Measurements from ENCODE around the gene UNC13B.
"Not testable (repeated sequence)": the region's sequence is repeated elsewhere in the genome, so short reads cannot be mapped to it uniquely, and the experiment has no call there.

The UNC13B gene

DNA sequence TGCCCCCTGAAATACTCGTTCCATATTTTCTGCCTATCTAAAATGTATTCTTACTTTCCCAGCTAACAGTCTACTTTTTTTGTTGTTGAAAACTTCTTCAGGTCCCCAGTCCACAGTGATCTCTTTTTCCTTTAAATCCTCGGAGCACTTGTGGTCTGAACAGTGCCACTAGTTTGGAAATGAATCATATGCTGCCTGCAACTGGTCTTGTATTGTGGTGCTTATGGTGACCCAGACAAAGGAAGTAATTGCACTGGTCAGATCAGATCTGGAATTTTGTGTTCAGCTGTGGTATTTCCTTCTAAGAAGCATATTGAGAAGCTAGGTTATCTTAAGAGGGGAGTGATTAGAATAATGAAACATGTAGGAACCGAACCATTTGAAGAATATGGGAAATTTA lies 2.9 kb downstream of the UNC13B start:
- no peak for DNase-seq

- not testable (repeated sequence) for DNase-seq
These were observed 5.6 kb downstream of the UNC13B start for GRCh38 chr9:35167429-35167828.

GRCh38 chr9:35168963-35169362 lies 7.2 kb downstream of the UNC13B start:
- DNase-seq, result no peak

DNA sequence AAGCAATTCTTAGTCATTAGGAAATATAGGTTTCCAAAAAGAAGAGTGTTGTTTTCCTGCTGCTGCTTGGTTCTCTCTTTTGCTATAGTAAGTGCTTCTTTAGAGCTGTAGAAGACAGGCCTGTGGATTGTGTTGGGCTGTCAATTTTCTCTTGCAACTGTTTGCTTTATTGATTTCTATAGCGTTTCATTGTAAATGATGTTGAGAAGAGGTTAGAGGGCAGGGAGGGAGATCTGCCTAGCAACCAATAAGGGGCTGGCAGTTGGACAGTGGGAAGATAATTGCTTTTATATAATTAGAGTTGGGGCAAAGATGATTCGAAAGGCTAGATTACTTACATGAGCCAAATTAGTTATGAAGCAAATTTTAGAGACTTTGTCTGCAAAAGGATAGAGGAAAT lies 11.1 kb downstream of the UNC13B start:
- DNase-seq, result no peak

DNA sequence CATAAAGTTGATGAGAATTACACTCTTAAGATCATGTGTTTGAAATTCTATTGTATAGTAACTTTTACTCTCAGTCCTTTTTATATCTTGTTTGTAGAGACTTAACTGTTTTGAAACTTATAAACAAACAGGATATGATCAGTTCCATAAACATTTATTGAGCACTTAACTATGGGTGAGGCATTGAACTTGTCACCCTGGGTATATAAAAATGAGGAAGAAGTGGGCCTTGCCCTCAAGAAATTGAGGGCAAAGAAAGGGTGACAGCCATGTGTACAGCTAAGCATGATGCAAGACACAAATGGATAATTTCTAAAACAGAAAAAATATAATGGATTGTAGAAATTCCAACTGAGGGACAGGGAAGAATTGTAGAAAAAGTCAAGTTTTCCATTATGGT lies 15.7 kb downstream of the UNC13B start:
- no peak for DNase-seq

GRCh38 chr9:35179347-35180280 lies 17.8 kb downstream of the UNC13B start:
- no peak for DNase-seq

GRCh38 chr9:35180801-35181200 lies 19.0 kb downstream of the UNC13B start:
- DNase-seq, result no peak

DNA sequence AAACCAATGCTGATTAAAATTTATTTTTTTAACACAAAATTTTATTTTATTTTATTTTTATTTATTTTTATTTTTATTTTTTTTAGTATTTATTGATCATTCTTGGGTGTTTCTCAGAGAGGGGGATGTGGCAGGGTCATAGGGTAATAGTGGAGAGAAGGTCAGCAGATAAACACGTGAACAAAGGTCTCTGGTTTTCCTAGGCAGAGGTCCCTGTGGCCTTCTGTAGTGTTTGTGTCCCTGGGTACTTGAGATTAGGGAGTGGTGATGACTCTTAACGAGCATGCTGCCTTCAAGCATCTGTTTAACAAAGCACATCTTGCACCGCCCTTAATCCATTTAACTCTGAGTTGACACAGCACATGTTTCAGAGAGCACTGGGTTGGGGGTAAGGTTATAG lies 20.6 kb downstream of the UNC13B start:
- DNase-seq, result not testable (repeated sequence)

DNA sequence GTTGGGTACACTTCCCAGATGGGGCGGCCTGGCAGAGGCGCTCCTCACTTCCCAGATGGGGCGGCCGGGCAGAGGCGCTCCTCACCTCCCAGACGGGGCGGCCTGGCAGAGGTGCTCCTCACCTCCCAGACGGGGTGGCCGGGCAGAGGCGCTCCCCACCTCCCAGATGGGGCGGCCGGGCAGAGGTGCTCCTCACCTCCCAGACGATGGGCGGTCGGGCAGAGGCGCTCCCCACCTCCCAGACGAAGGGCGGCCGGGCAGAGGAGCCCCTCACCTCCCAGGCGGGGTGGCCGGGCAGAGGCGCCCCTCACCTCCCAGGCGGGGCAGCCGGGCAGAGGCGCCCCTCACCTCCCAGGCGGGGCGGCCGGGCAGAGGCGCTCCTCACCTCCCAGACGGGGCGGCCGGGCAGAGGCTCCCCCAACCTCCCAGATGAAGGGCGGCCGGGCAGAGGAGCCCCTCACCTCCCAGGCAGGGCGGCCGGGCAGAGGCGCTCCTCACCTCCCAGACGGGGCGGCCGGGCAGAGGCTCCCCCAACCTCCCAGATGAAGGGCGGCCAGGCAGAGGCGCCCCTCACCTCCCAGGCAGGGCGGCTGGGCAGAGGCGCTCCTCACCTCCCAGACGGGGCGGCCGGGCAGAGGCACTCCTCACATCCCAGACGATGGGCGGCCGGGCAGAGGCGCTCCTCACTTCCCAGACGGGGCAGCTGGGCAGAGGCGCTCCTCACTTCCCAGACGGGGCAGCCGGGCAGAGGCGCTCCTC lies 21.4 kb downstream of the UNC13B start:
- not testable (repeated sequence) for DNase-seq

GRCh38 chr9:35183755-35184480 lies 22.1 kb downstream of the UNC13B start:
- not testable (repeated sequence) for DNase-seq

DNA sequence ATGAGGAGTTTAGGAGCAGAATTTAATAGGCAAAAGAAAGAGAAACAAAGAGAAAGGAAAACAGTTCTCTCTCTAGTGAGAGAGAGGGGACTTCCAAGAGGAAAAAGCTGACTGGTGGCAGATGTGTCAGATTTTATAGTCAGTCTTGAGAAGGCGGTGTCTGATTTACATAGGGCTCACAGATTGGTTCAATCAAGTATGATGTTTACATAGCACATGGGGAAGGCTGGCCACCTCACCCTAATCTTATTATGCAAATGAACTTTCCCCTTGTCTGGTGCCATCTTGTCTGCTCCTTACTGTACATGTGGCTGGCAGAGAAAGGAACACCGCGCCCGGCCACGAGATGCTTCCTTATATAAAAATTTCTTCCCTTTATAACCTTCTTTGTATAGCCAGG lies 24.7 kb downstream of the UNC13B start:
- DNase-seq, result no peak

- DNase-seq, result no peak
These were observed 28.4 kb downstream of the UNC13B start for GRCh38 chr9:35190203-35190602.

DNA sequence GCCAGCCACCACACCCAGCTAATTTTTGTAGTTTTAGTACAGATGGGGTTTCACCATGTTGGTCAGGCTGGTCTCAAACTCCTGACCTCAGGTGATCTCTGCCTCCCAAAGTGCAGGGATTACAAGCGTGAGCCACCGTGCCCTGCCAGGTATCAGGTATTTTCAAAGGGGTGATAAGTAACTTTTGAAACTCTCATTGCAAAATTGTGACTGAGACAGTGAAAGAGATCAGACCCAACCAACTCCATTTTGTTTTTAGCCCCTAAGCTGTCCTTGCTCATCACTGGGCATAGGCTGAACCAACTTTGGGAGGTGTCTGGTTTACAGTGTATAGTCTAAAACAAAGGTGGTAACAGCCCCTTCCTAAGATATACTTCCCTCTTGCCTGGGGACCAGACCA lies 29.3 kb downstream of the UNC13B start:
- no peak for DNase-seq

DNA sequence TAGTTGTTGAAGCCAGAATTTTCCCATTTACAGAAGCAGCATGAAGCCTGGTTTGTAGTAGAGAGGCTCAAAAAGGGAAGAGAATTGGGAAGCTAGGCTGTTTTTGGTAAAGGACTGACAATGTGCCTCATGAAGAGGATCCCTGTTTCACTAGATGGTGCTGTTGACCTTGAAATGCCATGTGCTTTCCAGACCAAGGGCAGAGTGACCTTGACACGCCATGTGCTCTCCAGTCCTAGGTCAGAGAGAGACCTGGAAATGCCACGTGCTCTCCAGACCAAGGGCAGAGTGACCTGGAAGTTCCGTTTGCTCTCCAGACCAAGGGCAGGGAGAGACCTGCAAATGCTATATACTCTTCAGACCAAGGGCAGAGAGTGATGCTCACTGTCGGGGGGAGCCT lies 32.0 kb downstream of the UNC13B start:
- DNase-seq, result no peak

DNA sequence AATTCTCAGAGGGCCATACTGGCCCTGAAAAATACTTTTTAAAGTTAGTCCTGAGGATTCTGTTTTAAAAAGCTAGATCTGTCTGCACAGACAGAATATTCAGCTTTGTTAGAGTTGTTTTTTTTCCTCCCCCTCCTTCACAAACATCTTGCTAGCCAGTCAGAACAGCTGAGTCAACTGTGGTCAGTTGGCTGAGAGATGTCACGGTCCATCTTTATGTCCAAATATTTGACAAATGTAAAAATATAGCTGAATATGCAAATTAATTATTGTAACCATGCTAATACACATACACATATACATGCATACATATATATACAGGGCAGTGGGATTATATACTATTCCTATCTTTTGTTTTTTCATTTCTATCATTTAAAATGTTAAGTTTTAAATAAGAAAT lies 33.9 kb downstream of the UNC13B start:
- DNase-seq, result no peak

DNA sequence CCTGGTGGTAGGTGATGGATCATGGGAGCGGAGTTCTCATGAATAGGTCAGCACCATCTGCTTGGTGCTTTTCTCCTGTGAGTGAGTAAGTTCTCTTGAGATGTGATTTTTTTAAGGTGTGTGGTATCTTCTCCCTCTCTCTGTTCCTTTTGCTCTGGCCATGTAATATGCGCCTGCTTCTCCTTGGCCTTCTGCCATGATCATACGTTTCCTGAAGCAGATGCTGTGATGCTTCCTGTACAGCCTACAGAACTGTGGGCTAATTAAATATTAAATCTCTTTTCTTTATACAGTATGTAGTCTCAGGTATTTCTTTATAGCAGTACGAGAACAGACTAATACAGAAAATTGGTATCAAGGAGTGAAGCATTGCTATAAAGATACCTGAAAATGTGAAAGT lies 36.4 kb downstream of the UNC13B start:
- DNase-seq, result no peak

DNA sequence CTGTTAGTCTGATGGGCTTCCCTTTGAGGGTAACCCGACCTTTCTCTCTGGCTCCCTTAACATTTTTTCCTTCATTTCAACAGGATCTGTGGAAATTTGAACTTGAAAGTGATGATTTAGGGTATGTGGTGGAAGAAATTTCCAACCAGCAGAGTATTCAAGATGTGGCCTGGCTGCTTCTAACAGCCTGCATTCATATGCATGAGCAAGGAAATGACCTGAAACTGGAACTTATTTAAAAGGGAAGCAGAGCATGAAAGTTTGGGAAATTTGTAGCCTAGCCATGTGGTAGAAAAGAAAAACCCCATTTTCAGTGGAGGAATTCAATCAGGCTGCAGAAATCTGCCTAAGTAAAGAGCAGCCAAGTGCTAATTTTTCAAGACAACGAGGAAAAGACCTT lies 41.7 kb downstream of the UNC13B start:
- DNase-seq, result no peak

DNA sequence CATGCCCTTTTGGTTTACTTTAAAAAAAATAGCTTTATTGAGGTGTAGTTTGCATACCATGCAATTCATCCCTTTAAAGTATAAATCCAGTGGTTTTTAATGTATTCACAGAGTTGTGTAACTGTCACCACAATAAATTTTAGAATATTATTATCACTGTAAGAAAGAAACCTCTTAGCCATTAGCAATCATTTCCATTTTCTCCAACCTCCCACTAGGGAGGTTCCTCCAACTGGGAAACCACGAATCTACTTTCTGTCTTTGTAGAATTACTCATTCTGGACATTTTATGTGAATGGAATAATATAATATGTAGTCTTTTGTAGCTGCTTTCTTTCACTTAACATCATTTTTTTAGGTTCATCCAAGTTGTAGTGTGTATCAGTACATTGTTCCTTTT lies 43.5 kb downstream of the UNC13B start:
- DNase-seq, result no peak

- DNase-seq, result no peak
These were observed 50.0 kb downstream of the UNC13B start for GRCh38 chr9:35211854-35212253.

- DNase-seq, result no peak
These were observed 59.0 kb downstream of the UNC13B start for GRCh38 chr9:35220659-35221338.

GRCh38 chr9:35225677-35226076 lies 63.9 kb downstream of the UNC13B start:
- no peak for DNase-seq

DNA sequence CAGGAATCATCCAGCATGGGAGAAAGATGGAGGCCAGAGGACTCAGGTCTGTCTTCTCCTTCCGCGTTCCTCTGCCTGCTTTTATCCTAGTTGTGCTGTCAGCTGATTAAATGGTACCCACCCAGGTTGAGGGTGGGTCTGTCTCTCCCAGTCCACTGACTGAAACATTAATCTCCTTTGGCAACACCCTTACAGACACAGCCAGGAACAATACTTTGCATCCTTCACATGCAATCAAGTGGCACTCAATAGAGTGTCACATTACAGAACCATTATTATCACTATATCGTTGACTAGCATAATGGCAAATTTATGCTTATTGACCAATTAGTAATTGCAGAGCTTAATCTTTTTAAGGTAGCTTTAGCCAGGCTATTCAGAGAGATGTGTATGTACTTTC lies 64.8 kb downstream of the UNC13B start:
- no peak for DNase-seq

DNA sequence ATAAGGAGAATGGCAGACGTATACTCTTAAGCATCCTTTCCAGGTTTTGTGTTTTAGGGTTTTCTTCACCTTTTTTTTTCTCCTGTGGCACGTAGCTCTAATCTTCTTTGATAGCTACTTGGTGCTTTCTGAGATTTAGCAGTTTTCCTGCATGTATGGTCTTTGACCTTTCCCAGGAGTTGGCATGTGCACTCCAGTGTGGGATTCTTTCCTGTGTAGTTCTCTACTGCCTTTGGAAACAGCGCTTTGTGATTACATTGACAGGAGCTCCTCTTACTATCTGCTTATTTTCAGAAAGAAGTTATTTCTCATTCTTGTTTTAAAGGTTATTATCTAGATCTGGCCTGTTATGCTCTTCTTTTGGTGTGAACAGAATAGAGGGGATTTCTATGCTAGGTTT lies 65.5 kb downstream of the UNC13B start:
- no peak for DNase-seq
